Prostate gland (tissue), 2 donors: ENCODE data around the gene PAQR9. TPM values are rescaled to one million over a fixed set of nuclear protein-coding genes. Genes with fewer than 3 reads are reported as not detected.
A peak's percentile ranks its signal among the peaks of the same experiment; 100 is the strongest.

Source experiments
- DNase-seq: peaks from one replicate; pipeline ENCODE4 v3.0.0-alpha.2; 2019; ENCODE audit warnings: low spot score
- H3K27ac ChIP-seq, 2 donors: fragments of 200-600 bp; sonication (generic); 2 replicates each; pipeline ENCODE4 v1.5.1; 2017 to 2019
- H3K27me3 ChIP-seq: fragments of 200-600 bp; sonication (generic); replicated peaks from 2 replicates; pipeline ENCODE4 v1.5.1; 2019; ENCODE audit not compliant: insufficient read depth
- H3K36me3 ChIP-seq, 2 donors: fragments of 200-600 bp; sonication (generic); 1 replicate in 1 of 2; 2 replicates in 1 of 2; pipeline versions ENCODE4 v1.5.1 to v1.8.1; 2017 to 2019
- H3K4me1 ChIP-seq: fragments of 200-600 bp; sonication (generic); replicated peaks from 2 replicates; pipeline ENCODE4 v1.5.1; 2019
- H3K4me3 ChIP-seq, 2 donors: fragments of 200-600 bp; sonication (generic); 2 replicates each; pipeline ENCODE4 v1.5.1; 2017 to 2019
- H3K9me3 ChIP-seq: fragments of 200-600 bp; sonication (generic); 2 replicates; pipeline ENCODE4 v1.5.1; 2017
- POLR2A ChIP-seq: fragments of 450-650 bp; IDR thresholded peaks from one replicate; pipeline ENCODE4 v1.6.1; 2016; ENCODE audit warnings: antibody characterized with exemption, mild to moderate bottlenecking
- POLR2AphosphoS5 ChIP-seq: sonication (generic); formaldehyde crosslinking; IDR thresholded peaks from one replicate; pipeline ENCODE4 v1.6.1; 2017; ENCODE audit warnings: antibody characterized with exemption
- WGBS: methylation state at CpG from one replicate; pipeline ENCODE4 v1.1.5; 2018; 5-methylcytosine and 5-hydroxymethylcytosine counted together
- intact Hi-C: fragments of 100-400 bp; cut with DNase I; formaldehyde crosslinking; loops from one replicate; pipeline ENCODE4 v1.14.2; 2022
- total RNA-seq, 2 donors: library from RNA; depleted of rRNA; stranded (reverse); fragments of >200 nt; gene quantifications; one replicate each; pipeline ENCODE4 v1.1.0, GENCODE V29; 2016
- TF ChIP-seq, protein P1 (sequence below), 4 experiments: fragments of 200-600 bp in 2 of 4; fragments of 450-650 bp in 2 of 4; sonication (generic) in 2 of 4; IDR thresholded peaks; 1 replicate in 3 of 4; 2 replicates in 1 of 4; pipeline ENCODE4 v1.5.1; 2016 to 2019; ENCODE audit warnings: antibody characterized with exemption in 4 of 4, mild to moderate bottlenecking in 2 of 4, moderate library complexity in 2 of 4

Gene PAQR9
- total RNA-seq, 2 donors from 2014 or later, result 6.2 TPM; not detected in 1

DNA sequence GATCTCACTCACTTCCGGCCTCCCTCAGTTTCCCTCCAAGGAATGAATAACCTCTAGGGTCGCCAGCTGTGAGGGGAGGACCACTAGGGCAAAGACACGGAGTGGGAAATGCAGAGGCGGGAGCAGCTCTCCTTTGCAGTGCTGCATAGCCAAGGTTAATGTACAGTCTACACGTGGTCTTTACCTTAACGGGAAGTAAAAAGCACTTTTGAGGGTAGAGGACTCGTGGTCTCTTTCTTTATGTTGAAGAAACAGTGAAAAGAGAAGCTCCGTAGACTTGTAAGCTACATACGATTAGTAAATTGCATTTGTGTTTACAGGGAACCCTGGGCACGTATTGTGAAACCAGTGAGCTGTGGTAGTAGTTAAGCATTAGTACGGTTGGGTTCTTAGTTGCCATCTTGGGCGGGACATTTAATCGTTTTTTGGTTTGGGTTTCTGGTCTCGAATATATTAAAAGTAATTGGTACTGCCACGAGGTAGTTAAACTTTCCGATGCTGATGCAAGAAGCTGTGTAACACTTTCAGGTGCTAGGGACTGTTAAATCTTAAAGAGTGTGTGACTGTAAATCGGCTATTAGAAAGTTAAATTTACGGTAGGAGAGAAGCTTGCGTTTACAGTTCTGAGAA, 38.7 kb upstream of the PAQR9 start:
- H3K27me3 ChIP-seq, result no peaks in the 10 kb centered on the region
- no peaks in the 10 kb centered on the region for H3K9me3 ChIP-seq
- intact Hi-C loops, result loop anchor here (10.0 kb wide), 2 partner anchors 277 to 1567 kb away; partner anchors contain the start of gene TRPC1
- peak overlapping the region; percentile 89 to 91 for H3K27ac ChIP-seq
- H3K4me3 ChIP-seq, result peak overlapping the region; percentile 80 to 94
- no peaks in the 10 kb centered on the region for H3K4me1 ChIP-seq
- TF ChIP-seq, protein P1, sequence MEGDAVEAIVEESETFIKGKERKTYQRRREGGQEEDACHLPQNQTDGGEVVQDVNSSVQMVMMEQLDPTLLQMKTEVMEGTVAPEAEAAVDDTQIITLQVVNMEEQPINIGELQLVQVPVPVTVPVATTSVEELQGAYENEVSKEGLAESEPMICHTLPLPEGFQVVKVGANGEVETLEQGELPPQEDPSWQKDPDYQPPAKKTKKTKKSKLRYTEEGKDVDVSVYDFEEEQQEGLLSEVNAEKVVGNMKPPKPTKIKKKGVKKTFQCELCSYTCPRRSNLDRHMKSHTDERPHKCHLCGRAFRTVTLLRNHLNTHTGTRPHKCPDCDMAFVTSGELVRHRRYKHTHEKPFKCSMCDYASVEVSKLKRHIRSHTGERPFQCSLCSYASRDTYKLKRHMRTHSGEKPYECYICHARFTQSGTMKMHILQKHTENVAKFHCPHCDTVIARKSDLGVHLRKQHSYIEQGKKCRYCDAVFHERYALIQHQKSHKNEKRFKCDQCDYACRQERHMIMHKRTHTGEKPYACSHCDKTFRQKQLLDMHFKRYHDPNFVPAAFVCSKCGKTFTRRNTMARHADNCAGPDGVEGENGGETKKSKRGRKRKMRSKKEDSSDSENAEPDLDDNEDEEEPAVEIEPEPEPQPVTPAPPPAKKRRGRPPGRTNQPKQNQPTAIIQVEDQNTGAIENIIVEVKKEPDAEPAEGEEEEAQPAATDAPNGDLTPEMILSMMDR (IDR thresholded peaks at IDR 0.05), result no peak
- TF ChIP-seq POLR2A, result no peak
- no peak for TF ChIP-seq POLR2AphosphoS5
- H3K36me3 ChIP-seq, result no peaks in the 10 kb centered on the region
- under 1% methylated on average over 19 of the region's 19 CpGs for whole genome bisulfite sequencing
- no peak for DNase-seq

DNA sequence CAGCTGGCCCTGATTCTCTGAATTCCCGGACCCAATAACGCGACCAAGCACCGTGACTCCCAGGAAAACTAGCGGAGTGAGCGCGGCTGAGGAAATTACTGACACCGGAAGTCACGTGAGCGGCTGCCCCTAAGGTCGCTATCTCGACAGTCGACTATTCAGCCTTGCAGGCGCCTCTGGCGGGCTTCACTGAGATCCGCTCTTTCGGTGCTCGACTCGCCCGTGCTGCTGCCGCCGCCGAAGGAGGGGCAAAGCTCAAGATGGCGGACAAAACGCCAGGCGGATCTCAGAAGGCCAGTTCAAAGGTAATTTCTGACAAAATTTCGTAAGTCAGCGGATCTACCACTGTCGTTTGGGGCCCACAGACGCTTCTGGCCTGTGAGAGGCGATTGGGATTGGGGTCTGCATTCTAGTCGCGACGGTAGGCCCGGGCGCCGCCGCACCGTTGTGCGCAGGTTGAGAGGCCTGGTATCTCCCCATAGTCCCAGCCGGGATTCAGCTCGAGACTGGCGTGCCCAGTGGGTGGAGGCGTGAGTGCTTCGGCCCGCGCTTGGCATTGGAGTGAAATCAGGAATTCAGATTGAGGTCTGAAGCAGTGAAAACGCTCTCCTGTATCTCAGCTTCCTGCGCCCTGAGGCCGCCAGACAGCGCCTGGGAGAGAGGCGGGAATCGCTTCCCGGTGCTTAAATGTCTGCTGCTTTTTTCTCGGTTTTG, 38.1 kb upstream of the PAQR9 start, which contains the start of gene U2SURP:
Gene U2SURP, plus strand, starts transcription at position 202 of the 714 bp plus-strand sequence. Its CDS starts 59 bp downstream, at position 261.
- 0% methylated on average over 40 of the region's 55 CpGs for WGBS
- peak; percentile 96 for TF ChIP-seq POLR2AphosphoS5
- TF ChIP-seq POLR2A, result peak; percentile 65
- TF ChIP-seq, protein P1 (IDR thresholded peaks at IDR 0.05), result peak in 2 of 4 experiments; percentile 45 to 54
- Histone ChIP-seq H3K36me3 (no peaks in the 10 kb centered on the region), H3K4me3 (peak within 1 kb of the TSS; percentile 80 to 94), H3K27ac (peak within 1 kb of the TSS; percentile 89 to 91), H3K4me1 (no peaks in the 10 kb centered on the region), H3K9me3 (no peaks in the 10 kb centered on the region), H3K27me3 (no peaks in the 10 kb centered on the region)
- peak; percentile 98 for DNase-seq
- intact Hi-C loops, result loop anchor here (1.0 to 10.0 kb wide), 3 partner anchors 277 to 1567 kb away; partner anchors contain the start of genes ATR and TRPC1

GRCh38 chr3:143001034-143001368, 37.5 kb upstream of the PAQR9 start:
- no peaks in the 10 kb centered on the region for H3K9me3 ChIP-seq
- H3K36me3 ChIP-seq, result no peaks in the 10 kb centered on the region
- under 1% methylated on average over 15 of the region's 15 CpGs for WGBS
- H3K27me3 ChIP-seq, result no peaks in the 10 kb centered on the region
- no peak for DNase-seq
- H3K4me1 ChIP-seq, result no peaks in the 10 kb centered on the region
- intact Hi-C loops, result loop anchor here (1.0 to 10.0 kb wide), 3 partner anchors 276 to 1566 kb away; partner anchors contain the start of genes ATR and TRPC1
- peak overlapping the region; percentile 89 to 91 for H3K27ac ChIP-seq
- H3K4me3 ChIP-seq, result peak overlapping the region; percentile 80 to 94
- TF ChIP-seq POLR2AphosphoS5, result no peak
- TF ChIP-seq POLR2A, result no peak
- TF ChIP-seq, protein P1 (IDR thresholded peaks at IDR 0.05), result no peak

GRCh38 chr3:143000528-143000927, 37.1 kb upstream of the PAQR9 start:
- Histone ChIP-seq H3K27ac (peak overlapping the region; percentile 89 to 91), H3K4me1 (no peaks in the 10 kb centered on the region), H3K9me3 (no peaks in the 10 kb centered on the region), H3K4me3 (peak overlapping the region; percentile 80 to 94), H3K36me3 (no peaks in the 10 kb centered on the region), H3K27me3 (no peaks in the 10 kb centered on the region)
- intact Hi-C loops, result loop anchor here (10.0 kb wide), 2 partner anchors 276 to 1566 kb away; partner anchors contain the start of gene TRPC1
- 10% methylated on average over 10 of the region's 10 CpGs for WGBS
- no peak for DNase-seq
- TF ChIP-seq POLR2AphosphoS5, result no peak
- TF ChIP-seq, protein P1 (IDR thresholded peaks at IDR 0.05), result no peak
- no peak for TF ChIP-seq POLR2A
